ENCODE measurements around the gene ZMIZ1. TPM values are rescaled to one million over a fixed set of nuclear protein-coding genes. Genes with fewer than 3 reads are reported as not detected.

The ZMIZ1 gene
- polyA plus RNA-seq, 2 of the 4 experiments (the other 2 are of a cell fraction) = 8.1 to 30.3 TPM

GRCh38 chr10:79356104-79356503 is 287.3 kb downstream of the ZMIZ1 start:
- no peaks in the 10 kb centered on the region for H3K4me1 ChIP-seq
- ChIA-PET CTCF (interaction anchor here (4.9 kb wide), 1 partner anchor 18 kb away, joined by 27 read pairs; no protein-coding TSS in a partner anchor), POLR2A (no interaction called here)
- DNase-seq (ENCODE audit: low read depth in 1 of 2, low spot score in 1 of 2) = no peak
- WGBS (ENCODE audit: missing lambda C conversion rate) = 95% methylated on average over 5 of the region's 5 CpGs
- H3K27ac ChIP-seq = no peak overlapping the region
- no peak for FAIRE-seq
- TF ChIP-seq EP300 (IDR thresholded peaks at IDR 0.05) = no peak
- TF ChIP-seq RARB (CRISPR knock-in tag; IDR thresholded peaks at IDR 0.05) = no peak
- no peak for TF ChIP-seq JUNB (IDR thresholded peaks at IDR 0.05)
- no peak for TF ChIP-seq RNF2 (IDR thresholded peaks at IDR 0.05; ENCODE audit: borderline replicate concordance, low read depth)
- no peak for TF ChIP-seq CBX8 (IDR thresholded peaks at IDR 0.05)
- TF ChIP-seq RFX5 (IDR thresholded peaks at IDR 0.05) = no peak
- TF ChIP-seq KDM1A (IDR thresholded peaks at IDR 0.05; ENCODE audit: low read depth) = no peak
- peak; percentile 12 to 27; a peak in 3 of 6 replicates for ATAC-seq
- H3K9me3 ChIP-seq = no peaks in the 10 kb centered on the region
- no peak overlapping the region for H3K4me2 ChIP-seq
- H3K4me3 ChIP-seq = no peak overlapping the region

DNA sequence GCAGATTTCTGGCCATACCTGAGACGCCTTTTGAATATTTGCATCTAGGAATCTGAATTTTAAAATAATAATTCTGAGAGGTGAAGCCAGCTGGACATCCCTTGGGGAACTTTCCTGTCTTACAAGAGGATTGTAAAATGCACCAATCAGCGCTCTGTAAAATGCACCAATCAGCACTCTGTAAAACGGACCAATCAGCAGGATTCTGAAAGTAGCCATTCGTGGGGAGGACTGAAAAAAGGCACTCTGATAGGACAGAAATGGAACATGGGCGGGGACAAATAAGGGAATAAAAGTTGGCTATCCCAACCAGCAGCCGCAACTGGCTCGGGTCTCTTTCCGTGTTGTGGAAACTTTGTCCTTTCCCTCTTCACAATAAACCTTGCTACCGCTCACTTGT is 288.4 kb downstream of the ZMIZ1 start:
- 93% methylated on average over 9 of the region's 9 CpGs for WGBS (ENCODE audit: missing lambda C conversion rate)
- ChIA-PET POLR2A (no interaction called here), CTCF (interaction anchor here (4.9 kb wide), 1 partner anchor 17 kb away, joined by 27 read pairs; no protein-coding TSS in a partner anchor)
- Histone ChIP-seq H3K27ac (no peak overlapping the region), H3K4me2 (no peak overlapping the region), H3K4me3 (no peak overlapping the region), H3K9me3 (no peaks in the 10 kb centered on the region), H3K4me1 (no peaks in the 10 kb centered on the region)
- TF ChIP-seq MAFK (IDR thresholded peaks at IDR 0.05; ENCODE audit: partially characterized antibody) (peak; percentile 51), HOXB5 (CRISPR knock-in tag; IDR thresholded peaks at IDR 0.05) (no peak)
- no peak for FAIRE-seq
- no peak for DNase-seq (ENCODE audit: low read depth in 1 of 2, low spot score in 1 of 2)
- ATAC-seq = no peak

- ATAC-seq (no peak), FAIRE-seq (no peak)
- 42% methylated on average over 5 of the region's 5 CpGs for WGBS (ENCODE audit: missing lambda C conversion rate)
These were observed 290.0 kb downstream of the ZMIZ1 start for GRCh38 chr10:79358811-79359210.

DNA sequence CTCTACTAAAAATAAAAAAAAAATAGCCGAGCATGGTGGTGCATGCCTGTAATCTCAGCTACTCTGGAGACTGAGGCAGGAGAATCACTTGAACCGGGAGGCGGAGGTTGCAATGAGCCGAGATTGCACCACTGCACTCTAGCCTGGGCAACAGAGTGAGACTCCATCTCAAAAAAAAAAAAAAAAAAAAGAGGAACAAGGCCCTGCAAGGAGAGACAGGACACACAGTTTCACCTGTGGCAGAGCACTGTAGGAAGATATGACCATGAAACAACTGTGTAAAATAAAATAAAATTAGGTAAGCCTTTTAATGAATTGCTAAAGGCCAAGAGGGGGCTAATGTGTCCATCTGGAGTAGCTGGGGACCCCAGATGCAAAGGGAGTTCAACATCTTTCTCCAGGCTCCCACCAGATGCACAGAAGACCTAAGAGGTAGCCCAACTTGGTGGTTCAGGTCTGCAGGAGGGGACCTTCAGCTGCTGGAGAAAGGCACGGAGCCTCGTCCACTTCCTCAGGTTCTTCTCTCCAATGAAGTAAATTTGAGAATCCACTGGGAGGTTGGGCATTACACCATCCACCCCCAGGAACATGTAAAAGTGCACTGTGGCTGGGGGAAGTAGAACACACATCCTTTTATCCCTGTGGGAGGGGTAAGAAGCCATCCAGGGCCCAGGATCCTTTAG is 291.2 kb downstream of the ZMIZ1 start:
- CTCF ChIA-PET = interaction anchor here (0.6 to 4.9 kb wide), 5 partner anchors 11 to 164 kb away, joined by 3 to 27 read pairs (median 5); no protein-coding TSS in a partner anchor
- POLR2A ChIA-PET = interaction anchor here (0.6 kb wide), 1 partner anchor 87 kb away, joined by 10 read pairs; no protein-coding TSS in a partner anchor
- Histone ChIP-seq H3K9me3 (no peaks in the 10 kb centered on the region), H3K4me2 (no peak overlapping the region), H3K4me3 (no peak overlapping the region), H3K4me1 (no peaks in the 10 kb centered on the region), H3K27ac (no peak overlapping the region)
- FAIRE-seq (no peak), DNase-seq (ENCODE audit: low read depth in 1 of 2, low spot score in 1 of 2) (no peak), ATAC-seq (no peak)
- 92% methylated on average over 6 of the region's 6 CpGs for WGBS (ENCODE audit: missing lambda C conversion rate)
- TF ChIP-seq EP300 (IDR thresholded peaks at IDR 0.05) (no peak), ESRRA (IDR thresholded peaks at IDR 0.05; ENCODE audit: borderline replicate concordance, low read length) (no peak), ZNF302 (CRISPR knock-in tag; IDR thresholded peaks at IDR 0.05) (no peak), HOXB5 (CRISPR knock-in tag; IDR thresholded peaks at IDR 0.05) (no peak), CTCF (IDR thresholded peaks at IDR 0.05) (no peak), NR3C1 (IDR thresholded peaks at IDR 0.05) (no peak), TP53 (CRISPR knock-in tag; IDR thresholded peaks at IDR 0.05) (no peak), MAZ (IDR thresholded peaks at IDR 0.05; ENCODE audit: borderline replicate concordance, low read depth, low read length) (no peak), ZFP36 (IDR thresholded peaks at IDR 0.05; ENCODE audit: borderline replicate concordance, partially characterized antibody) (no peak), HEYL (CRISPR knock-in tag; IDR thresholded peaks at IDR 0.05) (no peak)
- TF ChIP-seq, protein P1, sequence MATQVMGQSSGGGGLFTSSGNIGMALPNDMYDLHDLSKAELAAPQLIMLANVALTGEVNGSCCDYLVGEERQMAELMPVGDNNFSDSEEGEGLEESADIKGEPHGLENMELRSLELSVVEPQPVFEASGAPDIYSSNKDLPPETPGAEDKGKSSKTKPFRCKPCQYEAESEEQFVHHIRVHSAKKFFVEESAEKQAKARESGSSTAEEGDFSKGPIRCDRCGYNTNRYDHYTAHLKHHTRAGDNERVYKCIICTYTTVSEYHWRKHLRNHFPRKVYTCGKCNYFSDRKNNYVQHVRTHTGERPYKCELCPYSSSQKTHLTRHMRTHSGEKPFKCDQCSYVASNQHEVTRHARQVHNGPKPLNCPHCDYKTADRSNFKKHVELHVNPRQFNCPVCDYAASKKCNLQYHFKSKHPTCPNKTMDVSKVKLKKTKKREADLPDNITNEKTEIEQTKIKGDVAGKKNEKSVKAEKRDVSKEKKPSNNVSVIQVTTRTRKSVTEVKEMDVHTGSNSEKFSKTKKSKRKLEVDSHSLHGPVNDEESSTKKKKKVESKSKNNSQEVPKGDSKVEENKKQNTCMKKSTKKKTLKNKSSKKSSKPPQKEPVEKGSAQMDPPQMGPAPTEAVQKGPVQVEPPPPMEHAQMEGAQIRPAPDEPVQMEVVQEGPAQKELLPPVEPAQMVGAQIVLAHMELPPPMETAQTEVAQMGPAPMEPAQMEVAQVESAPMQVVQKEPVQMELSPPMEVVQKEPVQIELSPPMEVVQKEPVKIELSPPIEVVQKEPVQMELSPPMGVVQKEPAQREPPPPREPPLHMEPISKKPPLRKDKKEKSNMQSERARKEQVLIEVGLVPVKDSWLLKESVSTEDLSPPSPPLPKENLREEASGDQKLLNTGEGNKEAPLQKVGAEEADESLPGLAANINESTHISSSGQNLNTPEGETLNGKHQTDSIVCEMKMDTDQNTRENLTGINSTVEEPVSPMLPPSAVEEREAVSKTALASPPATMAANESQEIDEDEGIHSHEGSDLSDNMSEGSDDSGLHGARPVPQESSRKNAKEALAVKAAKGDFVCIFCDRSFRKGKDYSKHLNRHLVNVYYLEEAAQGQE (IDR thresholded peaks at IDR 0.05) = no peak

More at GRCh38 chr10:79358811-79359210, 290.0 kb downstream of the ZMIZ1 start:
- H3K4me2 ChIP-seq = no peak overlapping the region
- DNase-seq (ENCODE audit: low read depth in 1 of 2, low spot score in 1 of 2) = no peak
- H3K27ac ChIP-seq = no peak overlapping the region
- no peak for TF ChIP-seq EP300 (IDR thresholded peaks at IDR 0.05)
- no peaks in the 10 kb centered on the region for H3K4me1 ChIP-seq
- H3K9me3 ChIP-seq = no peaks in the 10 kb centered on the region
- ChIA-PET POLR2A (no interaction called here), CTCF (interaction anchor here (1.7 to 4.9 kb wide), 3 partner anchors 10 to 15 kb away, joined by 5 to 27 read pairs (median 14); no protein-coding TSS in a partner anchor)
- no peak overlapping the region for H3K4me3 ChIP-seq
